CD14-positive monocyte (primary cell): ENCODE results near the gene CAMTA1. TPM values are rescaled to one million over a fixed set of nuclear protein-coding genes. Genes with fewer than 3 reads are reported as not detected.

Experiments used
- DNase-seq, 3 donors: peaks; one replicate each; pipeline ENCODE4 v3.0.0-alpha.2; 2011 to 2022
- H2AFZ ChIP-seq: 2 replicates; pipeline ENCODE4 v1.6.0; 2012; ENCODE audit warnings: mild to moderate bottlenecking, low read depth, low read length, inconsistent platforms; ENCODE audit not compliant: insufficient read depth, poor library complexity, severe bottlenecking
- H3K27ac ChIP-seq, 2 donors: 1 replicate in 1 of 2; 2 replicates in 1 of 2; pipeline ENCODE4 v1.5.1; 2012 to 2013; ENCODE audit warnings: low read length in 2 of 2, control low read depth in 1 of 2, inconsistent platforms in 1 of 2, low read depth in 1 of 2, mild to moderate bottlenecking in 1 of 2
- H3K27me3 ChIP-seq, 2 donors: one replicate each; pipeline versions ENCODE4 v1.6.0 to v1.6.1; 2011 to 2013; ENCODE audit warnings: low read length in 2 of 2; ENCODE audit not compliant: control insufficient read depth in 2 of 2, insufficient read depth in 2 of 2
- H3K36me3 ChIP-seq, 2 donors: replicated peaks in 1 of 2; 1 replicate in 1 of 2; 2 replicates in 1 of 2; pipeline versions ENCODE4 v1.5.1 to v1.6.1; 2012 to 2013; ENCODE audit warnings: low read length in 2 of 2, control low read depth in 1 of 2, inconsistent platforms in 1 of 2, mild to moderate bottlenecking in 1 of 2; ENCODE audit not compliant: insufficient read depth in 2 of 2, control insufficient read depth in 1 of 2
- H3K4me1 ChIP-seq, 2 donors: 1 replicate in 1 of 2; 2 replicates in 1 of 2; pipeline versions ENCODE4 v1.5.1 to v1.6.1; 2012 to 2013; ENCODE audit warnings: low read length in 2 of 2, control low read depth in 1 of 2, inconsistent platforms in 1 of 2, mild to moderate bottlenecking in 1 of 2, moderate library complexity in 1 of 2; ENCODE audit not compliant: insufficient read depth in 2 of 2, control insufficient read depth in 1 of 2
- H3K4me2 ChIP-seq: replicated peaks from 2 replicates; pipeline ENCODE3; 2012; ENCODE audit warnings: low read length, moderate library complexity, mild to moderate bottlenecking; ENCODE audit not compliant: poor library complexity, severe bottlenecking; ENCODE audit errors: extremely low read depth
- H3K4me3 ChIP-seq, 3 experiments: fragments of 200-600 bp in 1 of 3; sonication (generic) in 1 of 3; replicated peaks in 1 of 3; 1 replicate in 2 of 3; 2 replicates in 1 of 3; pipeline ENCODE4 v1.5.1; 2011 to 2013; ENCODE audit warnings: low read length in 3 of 3, mild to moderate bottlenecking in 3 of 3, control low read depth in 2 of 3, low read depth in 2 of 3, inconsistent platforms in 1 of 3, moderate library complexity in 1 of 3
- H3K79me2 ChIP-seq: 2 replicates; pipeline ENCODE4 v1.6.0; 2012; ENCODE audit warnings: mild to moderate bottlenecking, control low read depth, inconsistent platforms, low read length, moderate library complexity; ENCODE audit not compliant: insufficient read depth
- H3K9ac ChIP-seq: 2 replicates; pipeline ENCODE4 v1.6.0; 2017; ENCODE audit warnings: low read length, mild to moderate bottlenecking; ENCODE audit not compliant: insufficient read depth, poor library complexity, severe bottlenecking
- H3K9me3 ChIP-seq, 2 donors: replicated peaks in 1 of 2; 1 replicate in 1 of 2; 2 replicates in 1 of 2; pipeline versions ENCODE4 v1.5.1 to v1.6.1; 2012 to 2013; ENCODE audit warnings: low read length in 2 of 2, control low read depth in 1 of 2; ENCODE audit not compliant: control insufficient read depth in 1 of 2, insufficient read depth in 1 of 2
- H4K20me1 ChIP-seq: 2 replicates; pipeline ENCODE4 v1.6.0; 2012; ENCODE audit warnings: mild to moderate bottlenecking, low read length, control low read depth, moderate library complexity; ENCODE audit not compliant: insufficient read depth
- H3K27ac Mint-ChIP-seq, 7 donors: one replicate each; pipeline ENCODE4 v1.8.0; 2020; ENCODE audit warnings: mild to moderate bottlenecking in 7 of 7, mixed read lengths in 7 of 7, moderate library complexity in 6 of 7, inconsistent platforms in 2 of 7
- H3K27me3 Mint-ChIP-seq, 3 donors: one replicate each; pipeline ENCODE4 v1.8.0; 2021 to 2022; ENCODE audit warnings: low read depth in 3 of 3, mild to moderate bottlenecking in 3 of 3, mixed read lengths in 3 of 3, moderate library complexity in 3 of 3, inconsistent platforms in 1 of 3
- H3K36me3 Mint-ChIP-seq, 2 donors: one replicate each; pipeline ENCODE4 v1.8.0; 2020; ENCODE audit warnings: mixed read lengths in 2 of 2, inconsistent platforms in 1 of 2, mild to moderate bottlenecking in 1 of 2
- H3K4me1 Mint-ChIP-seq: one replicate; pipeline ENCODE4 v1.8.0; 2020; ENCODE audit warnings: mild to moderate bottlenecking, mixed read lengths
- H3K4me3 Mint-ChIP-seq, 2 donors: one replicate each; pipeline ENCODE4 v1.8.0; 2020; ENCODE audit warnings: mild to moderate bottlenecking in 2 of 2, mixed read lengths in 2 of 2, moderate library complexity in 1 of 2
- H3K9me3 Mint-ChIP-seq, 7 donors: one replicate each; pipeline ENCODE4 v1.8.0; 2020 to 2022; ENCODE audit warnings: mixed read lengths in 7 of 7, mild to moderate bottlenecking in 6 of 7, moderate library complexity in 6 of 7, inconsistent platforms in 2 of 7
- WGBS: methylation state at CpG from one replicate; pipeline ENCODE4 v1.1.5; 2013; ENCODE audit warnings: missing lambda C conversion rate; ENCODE audit not compliant: insufficient coverage; 5-methylcytosine and 5-hydroxymethylcytosine counted together
- intact Hi-C, 2 donors: fragments of 100-400 bp; cut with micrococcal nuclease; formaldehyde crosslinking; loops; one replicate each; pipeline versions ENCODE4 v1.15.0 to v1.15.1; 2023
- polyA plus RNA-seq, 3 donors: library from polyadenylated mRNA; depleted of rRNA in 1 of 3; unstranded in 2 of 3; stranded (reverse) in 1 of 3; fragments of 300-500 nt in 2 of 3; fragments of >200 nt in 1 of 3; fragmentation: Illumina TruSeq in 2 of 3; gene quantifications; 1 replicate in 2 of 3; 2 replicates in 1 of 3; pipeline ENCODE4 v1.2.3, GENCODE V29; 2012 to 2021
- TF ChIP-seq, protein P1 (sequence below): fragments of 200-600 bp; IDR thresholded peaks from one replicate; pipeline ENCODE4 v1.8.0; 2022; ENCODE audit warnings: antibody characterized with exemption, mild to moderate bottlenecking

Gene CAMTA1
- polyA plus RNA-seq, 3 donors = 52.0 to 89.6 (median 78.3) TPM

DNA sequence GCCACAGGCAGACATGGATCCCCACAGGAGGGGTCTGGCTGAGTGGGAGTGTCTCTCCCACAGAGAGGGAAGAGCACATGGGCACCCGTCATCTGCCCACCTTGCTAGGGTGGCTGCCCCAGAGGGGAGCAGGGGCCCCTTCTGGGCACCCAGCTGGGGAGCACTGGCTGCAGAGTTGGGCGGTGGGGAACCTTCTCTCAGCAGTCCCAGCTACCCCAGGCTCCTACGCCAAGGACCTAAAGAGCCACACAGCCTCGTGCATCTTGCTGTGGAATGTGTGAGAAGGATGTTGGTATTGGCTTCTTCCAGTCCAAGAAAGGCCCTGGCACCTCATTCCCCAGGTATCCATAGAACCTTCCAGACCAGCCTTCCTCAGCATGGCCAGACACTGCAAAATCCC lies 735.2 kb downstream of the CAMTA1 start:
- H3K27ac Mint-ChIP-seq = no peak overlapping the region

GRCh38 chr1:7524341-7525337 lies 739.4 kb downstream of the CAMTA1 start:
- H3K27me3 ChIP-seq = no peaks in the 10 kb centered on the region
- peaks cover 0 to 3% (median 0%) of the 10 kb centered on the region in 7 donors for H3K9me3 Mint-ChIP-seq
- no peak overlapping the region for H3K4me3 Mint-ChIP-seq
- peak overlapping the region in 1 of 7 donors; percentile 1 for H3K27ac Mint-ChIP-seq
- no peak overlapping the region for H3K4me2 ChIP-seq
- H4K20me1 ChIP-seq = no peaks in the 10 kb centered on the region
- TF ChIP-seq, protein P1, sequence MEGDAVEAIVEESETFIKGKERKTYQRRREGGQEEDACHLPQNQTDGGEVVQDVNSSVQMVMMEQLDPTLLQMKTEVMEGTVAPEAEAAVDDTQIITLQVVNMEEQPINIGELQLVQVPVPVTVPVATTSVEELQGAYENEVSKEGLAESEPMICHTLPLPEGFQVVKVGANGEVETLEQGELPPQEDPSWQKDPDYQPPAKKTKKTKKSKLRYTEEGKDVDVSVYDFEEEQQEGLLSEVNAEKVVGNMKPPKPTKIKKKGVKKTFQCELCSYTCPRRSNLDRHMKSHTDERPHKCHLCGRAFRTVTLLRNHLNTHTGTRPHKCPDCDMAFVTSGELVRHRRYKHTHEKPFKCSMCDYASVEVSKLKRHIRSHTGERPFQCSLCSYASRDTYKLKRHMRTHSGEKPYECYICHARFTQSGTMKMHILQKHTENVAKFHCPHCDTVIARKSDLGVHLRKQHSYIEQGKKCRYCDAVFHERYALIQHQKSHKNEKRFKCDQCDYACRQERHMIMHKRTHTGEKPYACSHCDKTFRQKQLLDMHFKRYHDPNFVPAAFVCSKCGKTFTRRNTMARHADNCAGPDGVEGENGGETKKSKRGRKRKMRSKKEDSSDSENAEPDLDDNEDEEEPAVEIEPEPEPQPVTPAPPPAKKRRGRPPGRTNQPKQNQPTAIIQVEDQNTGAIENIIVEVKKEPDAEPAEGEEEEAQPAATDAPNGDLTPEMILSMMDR = no peak
- no peaks in the 10 kb centered on the region for H3K79me2 ChIP-seq
- intact Hi-C loops = no loop called here
- H3K36me3 Mint-ChIP-seq = no peaks in the 10 kb centered on the region
- no peaks in the 10 kb centered on the region for H3K9me3 ChIP-seq
- no peak overlapping the region for H2AFZ ChIP-seq
- H3K36me3 ChIP-seq = no peaks in the 10 kb centered on the region
- 96% methylated on average over 12 of the region's 16 CpGs for WGBS
- H3K4me3 ChIP-seq = no peak overlapping the region
- peaks cover 0 to 9% (median 4%) of the 10 kb centered on the region in 3 donors for H3K27me3 Mint-ChIP-seq
- H3K9ac ChIP-seq = no peak overlapping the region
- no peaks in the 10 kb centered on the region for H3K4me1 ChIP-seq
- no peak for DNase-seq
- no peaks in the 10 kb centered on the region for H3K4me1 Mint-ChIP-seq
- H3K27ac ChIP-seq = no peak overlapping the region

More for the DNA sequence above, 735.2 kb downstream of the CAMTA1 start:
- no peak overlapping the region for H3K4me3 ChIP-seq
- WGBS = 100% methylated on average over 3 of the region's 4 CpGs
- no peaks in the 10 kb centered on the region for H3K4me1 ChIP-seq
- H3K36me3 Mint-ChIP-seq = no peaks in the 10 kb centered on the region
- no peak overlapping the region for H2AFZ ChIP-seq
- H3K27me3 ChIP-seq = no peaks in the 10 kb centered on the region
- no peaks in the 10 kb centered on the region for H3K9me3 ChIP-seq
- no peak overlapping the region for H3K27ac ChIP-seq
- no peak overlapping the region for H3K9ac ChIP-seq
- H3K79me2 ChIP-seq = no peaks in the 10 kb centered on the region
- TF ChIP-seq, protein P1 = no peak
- H3K4me2 ChIP-seq = no peak overlapping the region
- H3K36me3 ChIP-seq = no peaks in the 10 kb centered on the region
- H3K9me3 Mint-ChIP-seq = peaks cover 0 to 3% (median 0%) of the 10 kb centered on the region in 7 donors
- no peak overlapping the region for H3K4me3 Mint-ChIP-seq
- intact Hi-C loops = no loop called here
- H3K4me1 Mint-ChIP-seq = peaks cover 3% of the 10 kb centered on the region
- H4K20me1 ChIP-seq = no peaks in the 10 kb centered on the region
- H3K27me3 Mint-ChIP-seq = peaks cover 3 to 16% (median 6%) of the 10 kb centered on the region in 3 donors
- no peak for DNase-seq
